Naive thymus-derived CD8-positive, alpha-beta T cell (primary cell): ENCODE measurements around the gene SLC9A9. TPM values are rescaled to one million over a fixed set of nuclear protein-coding genes. Genes with fewer than 3 reads are reported as not detected.
A peak's percentile ranks its signal among the peaks of the same experiment; 100 is the strongest.

Source experiments
- ATAC-seq, 2 donors: fragments of 150-1000 bp; cut with Tn5 transposase in 1 of 2; sonication (Bioruptor Pico), chemical (Tn5 transposase) in 1 of 2; 1 replicate in 1 of 2; 2 replicates in 1 of 2; pipeline ENCODE4 v1.10.0; 2021; ENCODE audit warnings: mild to moderate bottlenecking in 2 of 2, moderate library complexity in 2 of 2
- POLR2A ChIA-PET: fragments of 350-600 bp; sonication (Branson Sonifier 250); formaldehyde crosslinking; loops from one replicate; lab custom pipeline; 2021; ENCODE audit warnings: antibody characterized with exemption; lab: Charles Lee
- DNase-seq, 10 donors: peaks; one replicate each; pipeline versions ENCODE4 v3.0.0 to v3.0.0-alpha.2; 2020 to 2022
- H3K27ac Mint-ChIP-seq, 10 donors: one replicate each; pipeline ENCODE4 v1.8.0; 2020 to 2022; ENCODE audit warnings: mild to moderate bottlenecking in 10 of 10, mixed read lengths in 10 of 10, moderate library complexity in 4 of 10, inconsistent platforms in 1 of 10
- H3K27me3 Mint-ChIP-seq, 5 donors: one replicate each; pipeline ENCODE4 v1.8.0; 2021 to 2022; ENCODE audit warnings: mixed read lengths in 5 of 5
- H3K36me3 Mint-ChIP-seq, 3 donors: one replicate each; pipeline ENCODE4 v1.8.0; 2020 to 2022; ENCODE audit warnings: mixed read lengths in 3 of 3, mild to moderate bottlenecking in 2 of 3, inconsistent platforms in 1 of 3
- H3K4me1 Mint-ChIP-seq, 4 donors: one replicate each; pipeline ENCODE4 v1.8.0; 2021 to 2022; ENCODE audit warnings: mixed read lengths in 4 of 4
- H3K4me3 Mint-ChIP-seq, 10 donors: one replicate each; pipeline ENCODE4 v1.8.0; 2020 to 2022; ENCODE audit warnings: mild to moderate bottlenecking in 10 of 10, mixed read lengths in 10 of 10, moderate library complexity in 6 of 10, inconsistent platforms in 1 of 10
- H3K9me3 Mint-ChIP-seq, 9 donors: one replicate each; pipeline ENCODE4 v1.8.0; 2020 to 2022; ENCODE audit warnings: mixed read lengths in 9 of 9, mild to moderate bottlenecking in 3 of 9, inconsistent platforms in 1 of 9, moderate library complexity in 1 of 9
- polyA plus RNA-seq, 3 donors: library from polyadenylated mRNA; unstranded; fragments of 300-500 nt; fragmentation: Illumina TruSeq; gene quantifications; one replicate each; pipeline ENCODE4 v1.2.3, GENCODE V29; 2021
- total RNA-seq, 8 experiments: library from RNA in 2 of 8; stranded (reverse) in 2 of 8; gene quantifications; one replicate each; pipeline ENCODE4 v1.2.3 and lab custom pipeline; 2021 to 2026

SLC9A9 gene
- total and polyA plus RNA-seq, 5 experiments from 2014 or later: 9.6 to 19.4 (median 14.2) TPM

- DNase-seq (no peak), ATAC-seq (no peak)
- POLR2A ChIA-PET: no interaction called here
- peaks cover 0 to 9% (median 6%) of the 10 kb centered on the region in 3 donors for H3K36me3 Mint-ChIP-seq
- no peak overlapping the region for H3K4me3 Mint-ChIP-seq
- H3K27ac Mint-ChIP-seq: no peak overlapping the region
- H3K4me1 Mint-ChIP-seq: peaks cover 3 to 41% (median 5%) of the 10 kb centered on the region in 4 donors
- peaks cover 0 to 4% (median 0%) of the 10 kb centered on the region in 5 donors for H3K27me3 Mint-ChIP-seq
- H3K9me3 Mint-ChIP-seq: peaks cover 0 to 9% (median 0%) of the 10 kb centered on the region in 9 donors
These were observed 179.1 kb downstream of the SLC9A9 start for GRCh38 chr3:143668924-143669790.

GRCh38 chr3:143668385-143668784, 179.9 kb downstream of the SLC9A9 start:
- POLR2A ChIA-PET: no interaction called here
- ATAC-seq (no peak), DNase-seq (no peak)
- Mint-ChIP-seq H3K4me3 (no peak overlapping the region), H3K36me3 (peaks cover 3 to 9% (median 6%) of the 10 kb centered on the region in 3 donors), H3K4me1 (peaks cover 0 to 36% (median 3%) of the 10 kb centered on the region in 4 donors), H3K27me3 (peaks cover 0 to 6% (median 0%) of the 10 kb centered on the region in 5 donors), H3K9me3 (peaks cover 0 to 11% (median 0%) of the 10 kb centered on the region in 9 donors), H3K27ac (no peak overlapping the region)

GRCh38 chr3:143661677-143662076, 186.6 kb downstream of the SLC9A9 start:
- H3K36me3 Mint-ChIP-seq: peaks cover 4 to 9% (median 8%) of the 10 kb centered on the region in 3 donors
- DNase-seq (no peak), ATAC-seq (no peak)
- peak overlapping the region in 1 of 10 donors; percentile 2 for H3K27ac Mint-ChIP-seq
- H3K4me3 Mint-ChIP-seq: no peak overlapping the region
- POLR2A ChIA-PET: no interaction called here
- H3K9me3 Mint-ChIP-seq: peaks cover 0 to 13% (median 0%) of the 10 kb centered on the region in 9 donors
- peaks cover 0 to 6% (median 0%) of the 10 kb centered on the region in 4 donors for H3K4me1 Mint-ChIP-seq
- peaks cover 0 to 7% (median 0%) of the 10 kb centered on the region in 5 donors for H3K27me3 Mint-ChIP-seq

- ATAC-seq: no peak
- Mint-ChIP-seq H3K4me1 (peaks cover 0 to 2% (median 0%) of the 10 kb centered on the region in 4 donors), H3K27me3 (peaks cover 0 to 3% (median 0%) of the 10 kb centered on the region in 5 donors), H3K9me3 (peaks cover 0 to 4% (median 0%) of the 10 kb centered on the region in 9 donors), H3K27ac (no peak overlapping the region), H3K4me3 (no peak overlapping the region), H3K36me3 (peaks cover 2 to 7% (median 4%) of the 10 kb centered on the region in 3 donors)
- DNase-seq: no peak
- POLR2A ChIA-PET: no interaction called here
These were observed 189.4 kb downstream of the SLC9A9 start for GRCh38 chr3:143658861-143659260.

GRCh38 chr3:143658116-143658515, 190.2 kb downstream of the SLC9A9 start:
- POLR2A ChIA-PET: no interaction called here
- H3K4me1 Mint-ChIP-seq: peaks cover 0 to 2% (median 0%) of the 10 kb centered on the region in 4 donors
- H3K9me3 Mint-ChIP-seq: no peaks in the 10 kb centered on the region
- no peak overlapping the region for H3K27ac Mint-ChIP-seq
- no peak for DNase-seq
- peaks cover 0 to 7% (median 2%) of the 10 kb centered on the region in 3 donors for H3K36me3 Mint-ChIP-seq
- no peak for ATAC-seq
- no peak overlapping the region for H3K4me3 Mint-ChIP-seq
- H3K27me3 Mint-ChIP-seq: no peaks in the 10 kb centered on the region

GRCh38 chr3:143657391-143657790, 190.9 kb downstream of the SLC9A9 start:
- no peak for DNase-seq
- peaks cover 0 to 7% (median 2%) of the 10 kb centered on the region in 3 donors for H3K36me3 Mint-ChIP-seq
- H3K4me1 Mint-ChIP-seq: peaks cover 0 to 2% (median 0%) of the 10 kb centered on the region in 4 donors
- H3K4me3 Mint-ChIP-seq: no peak overlapping the region
- no peaks in the 10 kb centered on the region for H3K27me3 Mint-ChIP-seq
- POLR2A ChIA-PET: no interaction called here
- no peak for ATAC-seq
- H3K27ac Mint-ChIP-seq: no peak overlapping the region
- no peaks in the 10 kb centered on the region for H3K9me3 Mint-ChIP-seq

- peaks cover 6 to 25% (median 14%) of the 10 kb centered on the region in 3 donors for H3K36me3 Mint-ChIP-seq
These were observed 193.4 kb downstream of the SLC9A9 start for GRCh38 chr3:143654906-143655305.

GRCh38 chr3:143653935-143654334, 194.3 kb downstream of the SLC9A9 start:
- Mint-ChIP-seq H3K36me3 (peaks cover 9 to 28% (median 16%) of the 10 kb centered on the region in 3 donors), H3K27me3 (no peaks in the 10 kb centered on the region), H3K27ac (no peak overlapping the region), H3K4me3 (no peak overlapping the region), H3K4me1 (peaks cover 0 to 2% (median 0%) of the 10 kb centered on the region in 4 donors), H3K9me3 (no peaks in the 10 kb centered on the region)
- DNase-seq: no peak
- no peak for ATAC-seq
- POLR2A ChIA-PET: no interaction called here

More at GRCh38 chr3:143654906-143655305, 193.4 kb downstream of the SLC9A9 start:
- Mint-ChIP-seq H3K9me3 (no peaks in the 10 kb centered on the region), H3K27ac (no peak overlapping the region), H3K27me3 (no peaks in the 10 kb centered on the region), H3K4me3 (no peak overlapping the region), H3K4me1 (peaks cover 0 to 2% (median 0%) of the 10 kb centered on the region in 4 donors)
- POLR2A ChIA-PET: no interaction called here
- DNase-seq (no peak), ATAC-seq (no peak)

GRCh38 chr3:143653493-143653892, 194.8 kb downstream of the SLC9A9 start:
- H3K4me3 Mint-ChIP-seq: no peak overlapping the region
- no peaks in the 10 kb centered on the region for H3K9me3 Mint-ChIP-seq
- DNase-seq: no peak
- H3K36me3 Mint-ChIP-seq: peaks cover 9 to 28% (median 16%) of the 10 kb centered on the region in 3 donors
- H3K27me3 Mint-ChIP-seq: no peaks in the 10 kb centered on the region
- ATAC-seq: no peak
- POLR2A ChIA-PET: no interaction called here
- peaks cover 0 to 2% (median 0%) of the 10 kb centered on the region in 4 donors for H3K4me1 Mint-ChIP-seq
- no peak overlapping the region for H3K27ac Mint-ChIP-seq

- H3K27me3 Mint-ChIP-seq: no peaks in the 10 kb centered on the region
- DNase-seq: no peak
- POLR2A ChIA-PET: interaction anchor here (0.6 kb wide), 1 partner anchor 225 kb away, joined by 5 read pairs; no protein-coding TSS in a partner anchor
- ATAC-seq: no peak
- H3K36me3 Mint-ChIP-seq: peaks cover 9 to 28% (median 16%) of the 10 kb centered on the region in 3 donors
- peaks cover 0 to 2% (median 0%) of the 10 kb centered on the region in 4 donors for H3K4me1 Mint-ChIP-seq
- no peak overlapping the region for H3K4me3 Mint-ChIP-seq
- H3K9me3 Mint-ChIP-seq: no peaks in the 10 kb centered on the region
- H3K27ac Mint-ChIP-seq: no peak overlapping the region
These were observed 196.2 kb downstream of the SLC9A9 start for GRCh38 chr3:143652118-143652517.

GRCh38 chr3:143650827-143651226, 197.4 kb downstream of the SLC9A9 start:
- no peak for ATAC-seq
- POLR2A ChIA-PET: no interaction called here
- Mint-ChIP-seq H3K4me3 (no peak overlapping the region), H3K27ac (no peak overlapping the region), H3K27me3 (no peaks in the 10 kb centered on the region), H3K36me3 (peaks cover 9 to 27% (median 16%) of the 10 kb centered on the region in 3 donors), H3K4me1 (peaks cover 0 to 2% (median 0%) of the 10 kb centered on the region in 4 donors), H3K9me3 (no peaks in the 10 kb centered on the region)
- no peak for DNase-seq

GRCh38 chr3:143650120-143650519, 198.1 kb downstream of the SLC9A9 start:
- Mint-ChIP-seq H3K27ac (no peak overlapping the region), H3K27me3 (no peaks in the 10 kb centered on the region)
- POLR2A ChIA-PET: no interaction called here

GRCh38 chr3:143648708-143649107, 199.6 kb downstream of the SLC9A9 start:
- no peak for DNase-seq
- H3K4me1 Mint-ChIP-seq: peaks cover 0 to 4% (median under 1%) of the 10 kb centered on the region in 4 donors
- POLR2A ChIA-PET: no interaction called here
- no peak for ATAC-seq
- peaks cover 9 to 22% (median 16%) of the 10 kb centered on the region in 3 donors for H3K36me3 Mint-ChIP-seq
- H3K9me3 Mint-ChIP-seq: no peaks in the 10 kb centered on the region
- H3K4me3 Mint-ChIP-seq: no peak overlapping the region
- no peak overlapping the region for H3K27ac Mint-ChIP-seq
- H3K27me3 Mint-ChIP-seq: no peaks in the 10 kb centered on the region

More at GRCh38 chr3:143650120-143650519, 198.1 kb downstream of the SLC9A9 start:
- ATAC-seq (no peak), DNase-seq (no peak)
- Mint-ChIP-seq H3K4me1 (peaks cover 0 to 2% (median 0%) of the 10 kb centered on the region in 4 donors), H3K9me3 (no peaks in the 10 kb centered on the region), H3K4me3 (no peak overlapping the region), H3K36me3 (peaks cover 9 to 23% (median 16%) of the 10 kb centered on the region in 3 donors)
